Heart right ventricle (tissue), 16 donors: ENCODE data around the gene ATP13A5. TPM values are rescaled to one million over a fixed set of nuclear protein-coding genes. Genes with fewer than 3 reads are reported as not detected.

Experiments
- ATAC-seq, 8 donors: fragments of 200-7000 bp; cut with Tn5 transposase; one replicate each; pipeline ENCODE4 v1.9.1; 2020; ENCODE audit warnings: mild to moderate bottlenecking in 8 of 8, moderate library complexity in 8 of 8, moderate number of reproducible peaks in 1 of 8
- DNase-seq, 2 donors: peaks; one replicate each; pipeline ENCODE4 v3.0.0-alpha.2; 2020
- H3K27ac ChIP-seq, 10 donors: fragments of 200-600 bp; sonication (generic) in 2 of 10; one replicate each; pipeline versions ENCODE4 v1.5.0 to v1.8.0; 2020 to 2022; ENCODE audit warnings: mild to moderate bottlenecking in 3 of 10
- H3K27me3 ChIP-seq, 7 donors: fragments of 200-600 bp; one replicate each; pipeline ENCODE4 v1.8.0; 2021 to 2022; ENCODE audit warnings: mild to moderate bottlenecking in 2 of 7
- H3K36me3 ChIP-seq, 9 donors: fragments of 200-600 bp; sonication (generic) in 1 of 9; one replicate each; pipeline versions ENCODE4 v1.5.0 to v1.8.0; 2020 to 2022; ENCODE audit warnings: mild to moderate bottlenecking in 2 of 9
- H3K4me1 ChIP-seq, 9 donors: fragments of 200-600 bp; sonication (generic) in 1 of 9; one replicate each; pipeline versions ENCODE4 v1.5.0 to v1.8.0; 2020 to 2022; ENCODE audit warnings: mild to moderate bottlenecking in 4 of 9
- H3K4me3 ChIP-seq, 10 donors: fragments of 200-600 bp; sonication (generic) in 2 of 10; one replicate each; pipeline versions ENCODE4 v1.5.0 to v1.8.0; 2020 to 2022; ENCODE audit warnings: mild to moderate bottlenecking in 7 of 10, moderate library complexity in 2 of 10
- H3K9me3 ChIP-seq, 11 donors: fragments of 200-600 bp in 10 of 11; sonication (generic) in 2 of 11; one replicate each; pipeline versions ENCODE4 v1.5.0 to v1.8.0; 2013 to 2022; ENCODE audit warnings: mild to moderate bottlenecking in 2 of 11, control low read depth in 1 of 11, moderate library complexity in 1 of 11
- CTCF ChIP-seq, 9 donors: fragments of 200-600 bp; sonication (generic) in 2 of 9; IDR thresholded peaks; one replicate each; pipeline versions ENCODE4 v1.5.0 to v1.8.0; 2021 to 2022; ENCODE audit warnings: antibody characterized with exemption in 9 of 9, mild to moderate bottlenecking in 5 of 9, moderate library complexity in 1 of 9
- WGBS, 2 donors: extraction: QIAGEN DNeasy Blood & Tissue Kit; methylation state at CpG; one replicate each; pipeline ENCODE4 v1.1.7; 2013; ENCODE audit warnings: inconsistent platforms in 1 of 2; 5-methylcytosine and 5-hydroxymethylcytosine counted together
- intact Hi-C, 10 donors: fragments of 100-400 bp; cut with DNase I; formaldehyde crosslinking; loops; one replicate each; pipeline versions ENCODE4 v1.11.1 to v1.14.2; 2022
- polyA plus RNA-seq, 2 donors: library from polyadenylated mRNA; stranded (reverse); fragments of 200-250 nt; gene quantifications; one replicate each; pipeline ENCODE4 v1.2.3, GENCODE V29; 2013
- total RNA-seq, 10 donors: library from RNA; stranded (reverse); fragmentation: NEBNext Ultra II Directional in 3 of 10; extraction: Animal tissue kit (Norgen Biotek cat#: 25700) in 3 of 10; gene quantifications; one replicate each; pipeline versions ENCODE4 v1.2.1 to v1.2.4, GENCODE V29; 2021 to 2023
- donor health status: Arrhythmogenic right ventricular cardiomyopathy.
- donor health status: ischemic (EF 13 %, LVEDD 7.1; RV severe dilation, severe dysfunction).
- donor health status: healthy with polysubstance abuse.
- donor health status: DM: no; HTN: yes; CAD: no.
- donor health status: DM: no; HTN: no; CAD: no.
- donor health status: ischemic (EF 25% LVEDD 6.9; RV normal size, moderate dysfunction).
- donor health status: ischemic (EF 25% LVEDD 5.7; RV mildly dilated, moderate dysfunction).
- donor health status: healthy.
- donor health status: DM: yes; HTN: yes; CAD: no.
- donor health status: Ischemic cardiomyopathy.
- donor health status: ischemic (EF 35%, LVEDD 5.7; RV mildly dilated, moderate dysfunction).
- donor health status: nonischemic (EF 11% LVEDD 7.7; RV severe dilation, severe dysfunction).
- donor health status: DM: yes; HTN: yes; CAD: no.
- donor health status: PGD.
- donor health status: ischemic (EF 29% LVEDD 5.4; RV normal size, mild dysfunction).
- donor health status: nonischemic (EF 23%, LVEDD 6.1; RV moderate dilation, normal function).

The ATP13A5 gene
- total and polyA plus RNA-seq, 12 donors = 0.06 TPM; not detected in 11

GRCh38 chr3:193250492-193250891 is 128.1 kb downstream of the ATP13A5 start:
- WGBS, 2 donors = 88 to 90% methylated on average over 4 of the region's 4 CpGs
- TF ChIP-seq CTCF (IDR thresholded peaks at IDR 0.05) = no peak
- H3K36me3 ChIP-seq = no peaks in the 10 kb centered on the region
- no peaks in the 10 kb centered on the region for H3K4me1 ChIP-seq
- H3K4me3 ChIP-seq = no peak overlapping the region
- DNase-seq (no peak), ATAC-seq (no peak)
- no peak overlapping the region for H3K27ac ChIP-seq
- peaks cover 0 to 7% (median 0%) of the 10 kb centered on the region in 7 donors for H3K27me3 ChIP-seq
- intact Hi-C loops = no loop called here
- H3K9me3 ChIP-seq = peaks cover 3 to 49% (median 27%) of the 10 kb centered on the region in 11 donors

GRCh38 chr3:193248848-193249468 is 129.6 kb downstream of the ATP13A5 start:
- intact Hi-C loops = no loop called here
- H3K27me3 ChIP-seq = peaks cover 0 to 7% (median 0%) of the 10 kb centered on the region in 7 donors
- peaks cover 3 to 49% (median 27%) of the 10 kb centered on the region in 11 donors for H3K9me3 ChIP-seq
- H3K27ac ChIP-seq = no peak overlapping the region
- WGBS, 2 donors = 49 to 99% methylated on average over 2 of the region's 2 CpGs
- no peaks in the 10 kb centered on the region for H3K36me3 ChIP-seq
- TF ChIP-seq CTCF (IDR thresholded peaks at IDR 0.05) = no peak
- H3K4me1 ChIP-seq = no peaks in the 10 kb centered on the region
- no peak overlapping the region for H3K4me3 ChIP-seq
- ATAC-seq (no peak), DNase-seq (no peak)

GRCh38 chr3:193243571-193243970 is 135.0 kb downstream of the ATP13A5 start:
- ATAC-seq (no peak), DNase-seq (no peak)
- Histone ChIP-seq H3K9me3 (peaks cover 0 to 25% (median 14%) of the 10 kb centered on the region in 11 donors), H3K4me3 (no peak overlapping the region), H3K27me3 (peaks cover 0 to 27% (median 0%) of the 10 kb centered on the region in 7 donors), H3K36me3 (no peaks in the 10 kb centered on the region), H3K27ac (no peak overlapping the region), H3K4me1 (peaks cover 0 to 13% (median 4%) of the 10 kb centered on the region in 9 donors)
- intact Hi-C loops = no loop called here
- no peak for TF ChIP-seq CTCF (IDR thresholded peaks at IDR 0.05)
- WGBS, 2 donors = 91 to 93% methylated on average over 3 of the region's 3 CpGs

- H3K4me1 ChIP-seq = peaks cover 0 to 13% (median 4%) of the 10 kb centered on the region in 9 donors
- H3K36me3 ChIP-seq = no peaks in the 10 kb centered on the region
- peaks cover 0 to 6% (median 0%) of the 10 kb centered on the region in 11 donors for H3K9me3 ChIP-seq
- no peak for TF ChIP-seq CTCF (IDR thresholded peaks at IDR 0.05)
- DNase-seq (no peak), ATAC-seq (no peak)
- H3K4me3 ChIP-seq = peak overlapping the region in 8 of 10 donors; percentile 36 to 66 (median 58)
- 82% methylated on average over 11 of the region's 11 CpGs for WGBS, 2 donors
- peaks cover 0 to 27% (median 0%) of the 10 kb centered on the region in 7 donors for H3K27me3 ChIP-seq
- intact Hi-C loops = no loop called here
- H3K27ac ChIP-seq = peak overlapping the region in 8 of 10 donors; percentile 62 to 88 (median 80)
These were observed 136.8 kb downstream of the ATP13A5 start for GRCh38 chr3:193241716-193242115.
